Activated CD4-positive, alpha-beta memory T cell treated with anti-CD3 and anti-CD28 coated beads for 36 hours (primary cell): ENCODE measurements around the gene KMT2E. TPM values are rescaled to one million over a fixed set of nuclear protein-coding genes. Genes with fewer than 3 reads are reported as not detected.

ENCODE experiments used
- CTCF ChIA-PET: fragments of 350-600 bp; sonication (Branson Sonifier 250); formaldehyde crosslinking; loops from one replicate; lab custom pipeline; 2021; ENCODE audit warnings: antibody characterized with exemption, inconsistent platforms; lab: Charles Lee
- POLR2A ChIA-PET: fragments of 350-600 bp; sonication (Branson Sonifier 250); formaldehyde crosslinking; loops from one replicate; lab custom pipeline; 2021; ENCODE audit warnings: antibody characterized with exemption; lab: Charles Lee
- DNase-seq: peaks from one replicate; pipeline ENCODE4 v3.0.0-alpha.2; 2020
- H3K27ac Mint-ChIP-seq: one replicate; pipeline ENCODE4 v1.8.0; 2021; ENCODE audit warnings: mixed read lengths
- H3K27me3 Mint-ChIP-seq: one replicate; pipeline ENCODE4 v1.8.0; 2021; ENCODE audit warnings: mixed read lengths
- H3K36me3 Mint-ChIP-seq: one replicate; pipeline ENCODE4 v1.8.0; 2021; ENCODE audit warnings: mixed read lengths
- H3K4me1 Mint-ChIP-seq: one replicate; pipeline ENCODE4 v1.8.0; 2021; ENCODE audit warnings: low read depth, mixed read lengths
- H3K4me3 Mint-ChIP-seq: one replicate; pipeline ENCODE4 v1.8.0; 2021; ENCODE audit warnings: mild to moderate bottlenecking, mixed read lengths
- H3K9me3 Mint-ChIP-seq: one replicate; pipeline ENCODE4 v1.8.0; 2021; ENCODE audit warnings: mixed read lengths
- intact Hi-C: fragments of 100-400 bp; cut with micrococcal nuclease; formaldehyde crosslinking; loops from one replicate; pipeline ENCODE4 v1.15.1; 2023
- total RNA-seq, 2 experiments: library from RNA; stranded (reverse); gene quantifications; one replicate each; pipeline ENCODE4 v1.2.3, GENCODE V29; 2021

Gene KMT2E
- total RNA-seq, 2 experiments from 2014 or later: 92.1 to 98.6 TPM

- H3K9me3 Mint-ChIP-seq: no peaks in the 10 kb centered on the region
- peaks cover 6% of the 10 kb centered on the region for H3K36me3 Mint-ChIP-seq
- H3K4me1 Mint-ChIP-seq: peaks cover 30% of the 10 kb centered on the region
- H3K27ac Mint-ChIP-seq: no peak overlapping the region
- ChIA-PET POLR2A (interaction anchor here (0.6 kb wide), 1 partner anchor 10 kb away, joined by 4 read pairs; no protein-coding TSS in a partner anchor), CTCF (interaction anchor here (1.1 to 1.2 kb wide), 3 partner anchors 13 to 209 kb away, joined by 3 to 4 read pairs (median 3); no protein-coding TSS in a partner anchor)
- DNase-seq: peak; percentile 35
- no peaks in the 10 kb centered on the region for H3K27me3 Mint-ChIP-seq
- H3K4me3 Mint-ChIP-seq: no peak overlapping the region
- intact Hi-C loops: loop anchor here (5.0 kb wide), 2 partner anchors 176 to 206 kb away; no protein-coding TSS in a partner anchor
Measured at GRCh38 chr7:105131033-105131656, 117.1 kb downstream of the KMT2E start.

- no peaks in the 10 kb centered on the region for H3K27me3 Mint-ChIP-seq
- H3K4me3 Mint-ChIP-seq: no peak overlapping the region
- ChIA-PET POLR2A (interaction anchor here (0.6 kb wide), 1 partner anchor 11 kb away, joined by 4 read pairs; no protein-coding TSS in a partner anchor), CTCF (interaction anchor here (1.1 kb wide), 1 partner anchor 210 kb away, joined by 4 read pairs; no protein-coding TSS in a partner anchor)
- peaks cover 28% of the 10 kb centered on the region for H3K4me1 Mint-ChIP-seq
- intact Hi-C loops: loop anchor here (5.0 kb wide), 2 partner anchors 175 to 205 kb away; no protein-coding TSS in a partner anchor
- peak; percentile 48 for DNase-seq
- H3K27ac Mint-ChIP-seq: no peak overlapping the region
- no peaks in the 10 kb centered on the region for H3K9me3 Mint-ChIP-seq
- H3K36me3 Mint-ChIP-seq: peaks cover 6% of the 10 kb centered on the region
Measured at GRCh38 chr7:105131890-105132289, 117.9 kb downstream of the KMT2E start.

- intact Hi-C loops: loop anchor here (5.0 kb wide), 2 partner anchors 175 to 205 kb away; no protein-coding TSS in a partner anchor
- no peak overlapping the region for H3K4me3 Mint-ChIP-seq
- H3K27ac Mint-ChIP-seq: no peak overlapping the region
- no peak for DNase-seq
- ChIA-PET CTCF (no interaction called here), POLR2A (no interaction called here)
- H3K4me1 Mint-ChIP-seq: peaks cover 26% of the 10 kb centered on the region
- no peaks in the 10 kb centered on the region for H3K9me3 Mint-ChIP-seq
- peaks cover 7% of the 10 kb centered on the region for H3K36me3 Mint-ChIP-seq
- H3K27me3 Mint-ChIP-seq: no peaks in the 10 kb centered on the region
Measured at GRCh38 chr7:105132335-105132734, 118.3 kb downstream of the KMT2E start.

- Mint-ChIP-seq H3K36me3 (peaks cover 7% of the 10 kb centered on the region), H3K27ac (no peak overlapping the region), H3K27me3 (no peaks in the 10 kb centered on the region), H3K4me3 (no peak overlapping the region), H3K4me1 (peaks cover 25% of the 10 kb centered on the region), H3K9me3 (no peaks in the 10 kb centered on the region)
- intact Hi-C loops: loop anchor here (5.0 kb wide), 2 partner anchors 174 to 204 kb away; no protein-coding TSS in a partner anchor
- POLR2A ChIA-PET: no interaction called here
- CTCF ChIA-PET: no interaction called here
- no peak for DNase-seq
Measured at GRCh38 chr7:105132835-105133234, 118.8 kb downstream of the KMT2E start.

GRCh38 chr7:105133358-105133757 is 119.4 kb downstream of the KMT2E start:
- Mint-ChIP-seq H3K36me3 (peaks cover 9% of the 10 kb centered on the region), H3K9me3 (no peaks in the 10 kb centered on the region), H3K27me3 (no peaks in the 10 kb centered on the region), H3K4me1 (peaks cover 25% of the 10 kb centered on the region), H3K4me3 (no peak overlapping the region), H3K27ac (no peak overlapping the region)
- ChIA-PET CTCF (no interaction called here), POLR2A (no interaction called here)
- no peak for DNase-seq
- intact Hi-C loops: loop anchor here (5.0 kb wide), 2 partner anchors 174 to 204 kb away; no protein-coding TSS in a partner anchor

- DNase-seq: no peak
- Mint-ChIP-seq H3K9me3 (no peaks in the 10 kb centered on the region), H3K27me3 (no peaks in the 10 kb centered on the region), H3K36me3 (peaks cover 9% of the 10 kb centered on the region), H3K4me3 (no peak overlapping the region), H3K4me1 (peaks cover 25% of the 10 kb centered on the region), H3K27ac (no peak overlapping the region)
- CTCF ChIA-PET: no interaction called here
- intact Hi-C loops: loop anchor here (5.0 kb wide), 2 partner anchors 173 to 203 kb away; no protein-coding TSS in a partner anchor
- POLR2A ChIA-PET: interaction anchor here (0.7 kb wide), 1 partner anchor 20 kb away, joined by 3 read pairs; no protein-coding TSS in a partner anchor
Measured at GRCh38 chr7:105133986-105134655, 120.1 kb downstream of the KMT2E start.

GRCh38 chr7:105136221-105136620 is 122.2 kb downstream of the KMT2E start:
- Mint-ChIP-seq H3K4me1 (peaks cover 19% of the 10 kb centered on the region), H3K36me3 (peaks cover 11% of the 10 kb centered on the region), H3K27me3 (no peaks in the 10 kb centered on the region), H3K9me3 (no peaks in the 10 kb centered on the region), H3K27ac (no peak overlapping the region), H3K4me3 (no peak overlapping the region)
- intact Hi-C loops: no loop called here
- ChIA-PET CTCF (interaction anchor here (0.8 to 1.8 kb wide), 2 partner anchors 16 to 154 kb away, joined by 3 to 6 read pairs; no protein-coding TSS in a partner anchor), POLR2A (no interaction called here)
- no peak for DNase-seq

- no peak for DNase-seq
- Mint-ChIP-seq H3K27ac (no peak overlapping the region), H3K4me1 (peaks cover 7% of the 10 kb centered on the region), H3K27me3 (no peaks in the 10 kb centered on the region), H3K9me3 (no peaks in the 10 kb centered on the region), H3K4me3 (no peak overlapping the region), H3K36me3 (peaks cover 16% of the 10 kb centered on the region)
- CTCF ChIA-PET: no interaction called here
- POLR2A ChIA-PET: no interaction called here
- intact Hi-C loops: no loop called here
Measured at GRCh38 chr7:105137898-105138297, 123.9 kb downstream of the KMT2E start.

- no peak overlapping the region for H3K4me3 Mint-ChIP-seq
- no peaks in the 10 kb centered on the region for H3K9me3 Mint-ChIP-seq
- POLR2A ChIA-PET: no interaction called here
- intact Hi-C loops: no loop called here
- H3K36me3 Mint-ChIP-seq: peaks cover 21% of the 10 kb centered on the region
- CTCF ChIA-PET: interaction anchor here (0.6 to 1.0 kb wide), 2 partner anchors 14 to 18 kb away, joined by 3 to 5 read pairs; no protein-coding TSS in a partner anchor
- no peaks in the 10 kb centered on the region for H3K27me3 Mint-ChIP-seq
- no peak for DNase-seq
- H3K27ac Mint-ChIP-seq: no peak overlapping the region
- peaks cover 7% of the 10 kb centered on the region for H3K4me1 Mint-ChIP-seq
Measured at GRCh38 chr7:105139381-105139780, 125.4 kb downstream of the KMT2E start.

GRCh38 chr7:105141068-105141467 is 127.1 kb downstream of the KMT2E start:
- Mint-ChIP-seq H3K27ac (no peak overlapping the region), H3K27me3 (no peaks in the 10 kb centered on the region), H3K4me1 (peaks cover 6% of the 10 kb centered on the region), H3K36me3 (peaks cover 22% of the 10 kb centered on the region), H3K4me3 (no peak overlapping the region), H3K9me3 (no peaks in the 10 kb centered on the region)
- intact Hi-C loops: no loop called here
- POLR2A ChIA-PET: interaction anchor here (0.7 kb wide), 1 partner anchor 220 kb away, joined by 3 read pairs; no protein-coding TSS in a partner anchor
- CTCF ChIA-PET: interaction anchor here (0.6 to 0.9 kb wide), 4 partner anchors 11 to 1406 kb away, joined by 3 to 4 read pairs (median 3); no protein-coding TSS in a partner anchor
- DNase-seq: no peak

GRCh38 chr7:105149827-105150226 is 135.8 kb downstream of the KMT2E start:
- Mint-ChIP-seq H3K9me3 (no peaks in the 10 kb centered on the region), H3K27ac (peak overlapping the region; percentile 14), H3K4me3 (no peak overlapping the region), H3K27me3 (no peaks in the 10 kb centered on the region), H3K36me3 (peaks cover 3% of the 10 kb centered on the region), H3K4me1 (peaks cover 26% of the 10 kb centered on the region)
- POLR2A ChIA-PET: no interaction called here
- CTCF ChIA-PET: no interaction called here
- DNase-seq: no peak
- intact Hi-C loops: loop anchor here (5.0 kb wide), 2 partner anchors 187 to 437 kb away; no protein-coding TSS in a partner anchor

GRCh38 chr7:105151152-105151551 is 137.1 kb downstream of the KMT2E start:
- ChIA-PET CTCF (no interaction called here), POLR2A (no interaction called here)
- intact Hi-C loops: loop anchor here (5.0 kb wide), 2 partner anchors 186 to 436 kb away; no protein-coding TSS in a partner anchor
- H3K4me1 Mint-ChIP-seq: peaks cover 26% of the 10 kb centered on the region
- H3K27me3 Mint-ChIP-seq: no peaks in the 10 kb centered on the region
- H3K27ac Mint-ChIP-seq: no peak overlapping the region
- DNase-seq: no peak
- H3K9me3 Mint-ChIP-seq: no peaks in the 10 kb centered on the region
- peaks cover 2% of the 10 kb centered on the region for H3K36me3 Mint-ChIP-seq
- H3K4me3 Mint-ChIP-seq: no peak overlapping the region
